Lower leg skin (tissue), 3 donors: ENCODE data around the gene MFF.

Source experiments
- CTCF ChIP-seq, 3 donors: fragments of 450-650 bp; IDR thresholded peaks; one replicate each; pipeline ENCODE4 v1.5.1; 2016; ENCODE audit warnings: antibody characterized with exemption in 3 of 3, mild to moderate bottlenecking in 3 of 3, moderate library complexity in 2 of 3
- POLR2A ChIP-seq, 2 donors: fragments of 450-650 bp; IDR thresholded peaks; one replicate each; pipeline ENCODE4 v1.6.1; 2016 to 2017; ENCODE audit warnings: antibody characterized with exemption in 2 of 2, mild to moderate bottlenecking in 1 of 2, moderate library complexity in 1 of 2

- TF ChIP-seq CTCF (IDR thresholded peaks at IDR 0.05) = no peak
- no peak for TF ChIP-seq POLR2A (IDR thresholded peaks at IDR 0.05)
Observed at GRCh38 chr2:227398684-227399670, 73.9 kb downstream of the MFF start.
